SH-SY5Y (cell line): ENCODE measurements around the gene KIF11.

Source experiments
- GATA2 ChIP-seq: IDR thresholded peaks from 2 replicates; pipeline ENCODE4 v1.6.1; 2011; ENCODE audit warnings: mild to moderate bottlenecking, low read depth, low read length
- GATA3 ChIP-seq: IDR thresholded peaks from 2 replicates; pipeline ENCODE4 v1.6.1; 2011; ENCODE audit warnings: low read depth, mild to moderate bottlenecking, low read length, moderate library complexity

Gene KIF11

DNA sequence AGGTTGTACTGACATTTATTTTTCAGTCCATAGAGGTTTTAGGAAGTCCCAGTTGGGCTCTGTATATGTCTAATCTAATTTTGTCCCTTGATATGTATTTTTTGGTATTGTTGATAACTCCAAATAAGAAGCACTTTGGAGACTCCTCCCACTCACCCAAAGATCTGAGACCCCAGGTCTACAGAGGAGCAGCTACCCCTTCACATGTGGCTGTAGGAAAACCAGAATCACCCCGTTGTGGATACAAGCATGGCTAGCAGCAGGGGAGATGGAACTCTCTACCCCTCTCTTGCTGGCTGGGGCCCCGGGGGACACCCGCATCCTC is 106.2 kb downstream of the KIF11 start:
- TF ChIP-seq GATA3 = no peak
- TF ChIP-seq GATA2 = no peak

DNA sequence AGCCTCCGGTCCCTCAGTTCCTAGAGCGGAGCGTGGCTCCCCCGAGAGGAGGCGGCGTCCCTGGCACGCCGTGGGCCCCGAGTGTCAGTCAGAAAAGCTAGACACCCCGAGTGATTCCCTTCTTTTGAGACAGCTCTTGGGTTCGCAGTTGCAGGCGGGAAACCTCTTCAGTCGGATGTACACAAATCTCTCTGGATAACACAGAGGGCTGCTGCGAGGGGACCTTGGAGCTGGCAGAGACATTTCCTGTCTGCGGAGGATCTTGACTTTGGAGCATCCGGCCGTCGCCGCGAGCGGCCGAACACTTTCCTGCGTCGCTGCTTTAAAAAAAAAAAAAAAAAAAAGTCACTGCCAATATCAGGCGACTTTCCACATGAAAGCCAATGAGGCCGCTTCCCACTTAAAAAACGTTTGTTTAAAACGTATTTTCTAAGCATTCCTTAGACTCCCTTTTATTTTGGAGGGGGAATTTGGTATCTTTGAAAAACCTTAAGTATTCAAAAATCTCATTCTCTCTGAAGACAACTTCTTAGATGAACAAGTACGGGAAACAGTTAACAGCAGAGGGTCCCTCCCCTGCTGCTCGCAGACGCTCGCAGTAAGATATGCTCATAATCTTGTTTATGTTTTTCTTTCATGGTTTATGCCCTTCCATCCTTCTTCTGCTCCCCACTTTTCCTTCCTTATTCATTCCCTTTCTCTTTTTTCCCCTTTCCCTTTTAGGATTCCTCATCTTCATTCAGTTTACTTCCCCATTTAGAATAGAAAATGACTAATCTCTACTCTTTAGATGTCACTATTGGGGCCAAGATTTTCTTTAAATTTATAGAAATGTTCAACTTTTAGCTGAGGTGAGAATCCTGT is 106.8 kb downstream of the KIF11 start:
- no peak for TF ChIP-seq GATA3
- TF ChIP-seq GATA2 = no peak

DNA sequence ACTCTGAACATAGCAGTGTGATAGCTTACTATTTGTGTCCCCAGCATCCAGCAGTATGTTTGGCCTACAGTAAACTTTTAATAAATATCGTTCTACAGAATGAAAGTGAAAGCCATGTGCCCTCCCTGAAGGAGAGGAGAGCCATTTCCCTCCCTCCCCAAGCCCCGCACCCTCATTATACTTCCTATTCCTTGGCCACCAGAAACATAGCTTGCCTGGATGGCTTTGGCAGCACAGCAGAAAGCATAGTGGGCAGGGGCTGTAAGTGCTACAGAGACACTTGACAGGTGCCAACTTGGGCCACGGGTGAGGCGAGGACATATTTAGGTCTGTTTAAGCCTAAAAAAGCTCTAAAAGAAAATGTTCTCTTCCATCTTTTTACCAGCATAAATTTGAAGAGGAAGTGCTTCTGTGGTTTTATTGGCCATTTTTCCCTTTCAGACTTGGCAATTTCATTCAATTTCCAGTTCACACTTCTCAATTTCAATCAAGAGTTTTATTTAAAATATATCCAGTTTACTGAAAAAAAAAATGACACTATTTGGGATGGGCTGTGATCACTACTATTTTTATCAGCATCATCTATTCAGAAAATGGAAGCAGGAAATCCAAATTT is 109.5 kb downstream of the KIF11 start:
- no peak for TF ChIP-seq GATA3
- TF ChIP-seq GATA2 = no peak
